Measurements from ENCODE around the gene MRPL40.

MRPL40 gene

DNA sequence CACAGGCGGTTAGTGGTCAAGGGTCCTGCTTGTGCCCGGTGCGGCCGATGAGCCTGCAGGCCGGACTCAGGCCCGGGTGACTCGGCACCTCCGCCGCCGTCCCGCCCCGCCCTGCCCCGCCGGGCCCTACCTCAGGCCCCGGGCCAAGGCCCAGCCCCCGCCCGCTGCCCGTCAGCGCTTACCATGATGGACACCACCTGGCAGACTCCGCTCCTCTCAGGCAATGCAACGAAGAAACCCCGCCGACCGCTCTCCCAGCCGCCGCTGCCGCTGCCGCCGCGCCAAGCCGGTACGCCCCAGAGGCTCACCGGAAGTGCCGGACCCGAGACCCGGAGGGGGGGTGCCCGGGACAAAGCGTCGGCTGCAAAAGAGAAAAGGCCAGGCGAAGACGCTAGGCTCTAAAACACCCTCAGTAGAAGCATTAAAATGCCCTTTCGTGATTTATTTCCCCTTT lies 46.6 kb downstream of the MRPL40 start, which contains the start of gene UFD1:
UFD1 (minus strand) TSS at position 293 of the 454 bp plus-strand sequence; CDS start at position 185, 108 bp downstream.
- no peaks in the 10 kb centered on the region for H3K27me3 ChIP-seq (ENCODE audit: low read length)
- peak within 1 kb of the TSS; percentile 85 for H3K9ac ChIP-seq (ENCODE audit: low read length)
- peak within 1 kb of the TSS; percentile 89 for H3K27ac ChIP-seq (ENCODE audit: low read depth, low read length)
- TF ChIP-seq, protein P1, sequence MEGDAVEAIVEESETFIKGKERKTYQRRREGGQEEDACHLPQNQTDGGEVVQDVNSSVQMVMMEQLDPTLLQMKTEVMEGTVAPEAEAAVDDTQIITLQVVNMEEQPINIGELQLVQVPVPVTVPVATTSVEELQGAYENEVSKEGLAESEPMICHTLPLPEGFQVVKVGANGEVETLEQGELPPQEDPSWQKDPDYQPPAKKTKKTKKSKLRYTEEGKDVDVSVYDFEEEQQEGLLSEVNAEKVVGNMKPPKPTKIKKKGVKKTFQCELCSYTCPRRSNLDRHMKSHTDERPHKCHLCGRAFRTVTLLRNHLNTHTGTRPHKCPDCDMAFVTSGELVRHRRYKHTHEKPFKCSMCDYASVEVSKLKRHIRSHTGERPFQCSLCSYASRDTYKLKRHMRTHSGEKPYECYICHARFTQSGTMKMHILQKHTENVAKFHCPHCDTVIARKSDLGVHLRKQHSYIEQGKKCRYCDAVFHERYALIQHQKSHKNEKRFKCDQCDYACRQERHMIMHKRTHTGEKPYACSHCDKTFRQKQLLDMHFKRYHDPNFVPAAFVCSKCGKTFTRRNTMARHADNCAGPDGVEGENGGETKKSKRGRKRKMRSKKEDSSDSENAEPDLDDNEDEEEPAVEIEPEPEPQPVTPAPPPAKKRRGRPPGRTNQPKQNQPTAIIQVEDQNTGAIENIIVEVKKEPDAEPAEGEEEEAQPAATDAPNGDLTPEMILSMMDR (IDR thresholded peaks at IDR 0.05; ENCODE audit: insufficient read depth, low read length, poor library complexity, severe bottlenecking) = no peak
- no peak for TF ChIP-seq EZH2phosphoT487 (conservative IDR thresholded peaks at IDR 0.05; ENCODE audit: low read length)
- H2AFZ ChIP-seq (ENCODE audit: low read depth, low read length, severe bottlenecking) = peak within 1 kb of the TSS; percentile 68
- peak within 1 kb of the TSS; percentile 84 for H3K4me3 ChIP-seq (ENCODE audit: insufficient read depth, low read length, poor library complexity, severe bottlenecking)
- no peaks in the 10 kb centered on the region for H3F3A ChIP-seq (ENCODE audit: insufficient read depth)
- no peaks in the 10 kb centered on the region for H3K9me2 ChIP-seq (replicated peaks; ENCODE audit: insufficient read depth, low read length)
- no peaks in the 10 kb centered on the region for H4K20me1 ChIP-seq (ENCODE audit: low read depth, low read length)
- peaks cover 41% of the 10 kb centered on the region for H3K79me2 ChIP-seq (ENCODE audit: insufficient read depth, low read length)
- no peaks in the 10 kb centered on the region for H3K9me3 ChIP-seq (ENCODE audit: insufficient read depth, low read length)
- no peaks in the 10 kb centered on the region for H3K36me3 ChIP-seq (ENCODE audit: low read length)
- peak within 1 kb of the TSS; percentile 98 for H3K4me2 ChIP-seq (ENCODE audit: low read depth, low read length, poor library complexity, severe bottlenecking)

DNA sequence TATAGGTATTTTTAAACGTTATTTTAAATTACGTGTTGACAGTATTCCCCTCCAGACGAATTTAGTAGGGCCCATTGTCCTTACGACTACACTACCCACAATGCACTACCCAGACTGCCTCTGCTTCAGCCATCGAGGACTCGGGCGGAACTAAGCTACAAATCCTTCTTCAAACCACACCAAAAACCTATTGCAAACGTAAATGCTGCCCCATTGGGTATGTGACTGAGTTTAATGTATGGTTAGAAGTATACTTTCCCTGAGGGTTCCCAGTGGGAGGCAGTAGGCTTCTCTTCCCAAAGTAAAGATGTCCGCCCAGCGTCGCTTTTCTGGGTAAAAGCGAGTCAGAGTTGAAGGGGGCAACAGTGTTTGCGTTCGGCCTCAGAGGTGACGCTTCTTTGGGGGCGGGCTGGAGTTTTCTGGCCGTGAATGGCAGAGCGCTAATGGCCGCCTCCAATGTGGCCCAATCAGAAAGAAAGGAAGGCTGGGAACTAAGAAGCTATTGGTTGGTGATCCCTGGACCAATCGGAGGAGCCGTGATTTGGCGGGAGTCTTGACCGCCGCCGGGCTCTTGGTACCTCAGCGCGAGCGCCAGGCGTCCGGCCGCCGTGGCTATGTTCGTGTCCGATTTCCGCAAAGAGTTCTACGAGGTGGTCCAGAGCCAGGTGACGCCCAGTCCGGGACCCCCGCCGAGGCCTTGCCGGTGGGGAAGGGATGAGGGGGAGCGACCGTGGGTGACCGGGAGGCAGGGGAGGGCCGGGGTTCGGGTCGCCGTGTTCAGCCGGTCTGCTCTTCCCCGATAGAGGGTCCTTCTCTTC lies 47.2 kb downstream of the MRPL40 start, which contains the start of gene CDC45:
CDC45 (plus strand) TSS at position 566 of the 818 bp plus-strand sequence; CDS start at position 615, 49 bp downstream.
- peak within 1 kb of the TSS; percentile 89 for H3K27ac ChIP-seq (ENCODE audit: low read depth, low read length)
- H3K36me3 ChIP-seq (ENCODE audit: low read length) = no peaks in the 10 kb centered on the region
- H3F3A ChIP-seq (ENCODE audit: insufficient read depth) = no peaks in the 10 kb centered on the region
- no peaks in the 10 kb centered on the region for H3K27me3 ChIP-seq (ENCODE audit: low read length)
- H3K9ac ChIP-seq (ENCODE audit: low read length) = peak within 1 kb of the TSS; percentile 85
- peak within 1 kb of the TSS; percentile 84 for H3K4me3 ChIP-seq (ENCODE audit: insufficient read depth, low read length, poor library complexity, severe bottlenecking)
- peak within 1 kb of the TSS; percentile 98 for H3K4me2 ChIP-seq (ENCODE audit: low read depth, low read length, poor library complexity, severe bottlenecking)
- H2AFZ ChIP-seq (ENCODE audit: low read depth, low read length, severe bottlenecking) = peak within 1 kb of the TSS; percentile 68
- H4K20me1 ChIP-seq (ENCODE audit: low read depth, low read length) = no peaks in the 10 kb centered on the region
- no peaks in the 10 kb centered on the region for H3K9me2 ChIP-seq (replicated peaks; ENCODE audit: insufficient read depth, low read length)
- peaks cover 41% of the 10 kb centered on the region for H3K79me2 ChIP-seq (ENCODE audit: insufficient read depth, low read length)
- TF ChIP-seq, protein P1 (IDR thresholded peaks at IDR 0.05; ENCODE audit: insufficient read depth, low read length, poor library complexity, severe bottlenecking) = no peak
- no peak for TF ChIP-seq EZH2phosphoT487 (conservative IDR thresholded peaks at IDR 0.05; ENCODE audit: low read length)
- no peaks in the 10 kb centered on the region for H3K9me3 ChIP-seq (ENCODE audit: insufficient read depth, low read length)

DNA sequence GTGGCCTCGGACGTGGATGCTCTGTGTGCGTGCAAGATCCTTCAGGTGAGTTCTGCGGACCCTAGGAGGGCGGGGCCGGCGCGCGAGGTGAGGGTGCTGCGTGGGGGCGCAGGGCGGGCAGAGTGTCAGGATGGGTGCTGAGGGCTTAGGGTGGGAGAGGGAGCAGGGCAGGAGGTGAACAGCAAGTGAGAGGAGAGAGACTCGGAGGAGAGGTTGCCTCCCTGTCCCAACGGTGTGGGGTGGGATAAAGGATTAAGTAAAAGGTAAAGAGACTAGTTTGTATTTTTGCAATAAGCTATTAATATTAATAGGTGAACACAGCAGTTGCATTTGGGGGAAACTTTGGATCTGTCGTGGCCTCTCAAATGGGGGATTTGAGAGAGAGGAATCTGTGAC lies 47.8 kb downstream of the MRPL40 start:
- Histone ChIP-seq H2AFZ (ENCODE audit: low read depth, low read length, severe bottlenecking) (peak overlapping the region; percentile 68), H3K79me2 (ENCODE audit: insufficient read depth, low read length) (peaks cover 41% of the 10 kb centered on the region), H3K9me2 (replicated peaks; ENCODE audit: insufficient read depth, low read length) (no peaks in the 10 kb centered on the region), H3K9ac (ENCODE audit: low read length) (peak overlapping the region; percentile 85), H3K4me2 (ENCODE audit: low read depth, low read length, poor library complexity, severe bottlenecking) (peak overlapping the region; percentile 59), H3K9me3 (ENCODE audit: insufficient read depth, low read length) (no peaks in the 10 kb centered on the region), H3K27me3 (ENCODE audit: low read length) (no peaks in the 10 kb centered on the region), H4K20me1 (ENCODE audit: low read depth, low read length) (no peaks in the 10 kb centered on the region), H3F3A (ENCODE audit: insufficient read depth) (no peaks in the 10 kb centered on the region), H3K4me3 (ENCODE audit: insufficient read depth, low read length, poor library complexity, severe bottlenecking) (peak overlapping the region; percentile 84), H3K36me3 (ENCODE audit: low read length) (no peaks in the 10 kb centered on the region), H3K27ac (ENCODE audit: low read depth, low read length) (peak overlapping the region; percentile 29; the same call in 1 of the 2 replicates)
- TF ChIP-seq, protein P1 (IDR thresholded peaks at IDR 0.05; ENCODE audit: insufficient read depth, low read length, poor library complexity, severe bottlenecking) = no peak
- no peak for TF ChIP-seq EZH2phosphoT487 (conservative IDR thresholded peaks at IDR 0.05; ENCODE audit: low read length)
